Natural killer cell (primary cell): ENCODE data around the gene PRKAG2. TPM values are rescaled to one million over a fixed set of nuclear protein-coding genes. Genes with fewer than 3 reads are reported as not detected.

Experiments
- ATAC-seq, 3 donors: fragments of 150-1000 bp in 2 of 3; fragments of 200-7000 bp in 1 of 3; cut with Tn5 transposase; 1 replicate in 1 of 3; 2 replicates in 2 of 3; pipeline ENCODE4 v1.10.0; 2021; ENCODE audit warnings: mild to moderate bottlenecking in 2 of 3, moderate library complexity in 2 of 3
- DNase-seq, 2 donors: peaks; one replicate each; pipeline versions ENCODE4 v3.0.0 to v3.0.0-alpha.2; 2013 to 2021; ENCODE audit warnings: mixed read lengths in 1 of 2
- H3K27ac ChIP-seq: one replicate; pipeline ENCODE4 v1.5.1; 2013; ENCODE audit warnings: mild to moderate bottlenecking, low read length
- H3K27me3 ChIP-seq: one replicate; pipeline ENCODE4 v1.6.1; 2013; ENCODE audit warnings: low read length; ENCODE audit not compliant: control insufficient read depth, insufficient read depth
- H3K36me3 ChIP-seq: one replicate; pipeline ENCODE4 v1.6.1; 2013; ENCODE audit warnings: low read length; ENCODE audit not compliant: control insufficient read depth, insufficient read depth
- H3K4me1 ChIP-seq: one replicate; pipeline ENCODE4 v1.6.1; 2013; ENCODE audit warnings: low read length; ENCODE audit not compliant: control insufficient read depth, insufficient read depth
- H3K4me3 ChIP-seq: one replicate; pipeline ENCODE4 v1.5.1; 2013; ENCODE audit warnings: low read length
- H3K9me3 ChIP-seq: one replicate; pipeline ENCODE4 v1.6.1; 2013; ENCODE audit warnings: low read length; ENCODE audit not compliant: control insufficient read depth, insufficient read depth
- H3K27ac Mint-ChIP-seq, 2 donors: one replicate each; pipeline ENCODE4 v1.8.0; 2022; ENCODE audit warnings: mild to moderate bottlenecking in 2 of 2, mixed read lengths in 2 of 2, moderate library complexity in 1 of 2
- H3K27me3 Mint-ChIP-seq, 2 donors: one replicate each; pipeline ENCODE4 v1.8.0; 2022; ENCODE audit warnings: low read depth in 2 of 2, mixed read lengths in 2 of 2
- H3K36me3 Mint-ChIP-seq: one replicate; pipeline ENCODE4 v1.8.0; 2022; ENCODE audit warnings: mixed read lengths
- H3K4me1 Mint-ChIP-seq, 2 donors: one replicate each; pipeline ENCODE4 v1.8.0; 2022; ENCODE audit warnings: mixed read lengths in 2 of 2
- H3K4me3 Mint-ChIP-seq: one replicate; pipeline ENCODE4 v1.8.0; 2022; ENCODE audit warnings: mild to moderate bottlenecking, moderate library complexity, mixed read lengths
- H3K9me3 Mint-ChIP-seq, 2 donors: one replicate each; pipeline ENCODE4 v1.8.0; 2022; ENCODE audit warnings: mixed read lengths in 2 of 2
- WGBS: methylation state at CpG from one replicate; pipeline ENCODE4 v1.1.7; 2013; ENCODE audit warnings: missing lambda C conversion rate; ENCODE audit not compliant: insufficient coverage; 5-methylcytosine and 5-hydroxymethylcytosine counted together
- intact Hi-C: fragments of 100-400 bp; cut with micrococcal nuclease; formaldehyde crosslinking; loops from one replicate; pipeline ENCODE4 v1.14.2; 2022
- total RNA-seq, 4 donors: library from RNA; stranded (reverse); fragments of 120-200 nt in 1 of 4; gene quantifications; one replicate each; pipeline versions ENCODE4 v1.2.3 to v1.2.4, GENCODE V29; 2013 to 2022
- TF ChIP-seq, protein P1 (sequence below): fragments of 200-600 bp; IDR thresholded peaks from one replicate; pipeline ENCODE4 v1.8.0; 2022; ENCODE audit warnings: antibody characterized with exemption

Gene PRKAG2
- total RNA-seq, 3 donors from 2014 or later (not counting 1 experiment from before 2014, with no cell fraction given), result 42.6 to 66.5 (median 64.4) TPM

DNA sequence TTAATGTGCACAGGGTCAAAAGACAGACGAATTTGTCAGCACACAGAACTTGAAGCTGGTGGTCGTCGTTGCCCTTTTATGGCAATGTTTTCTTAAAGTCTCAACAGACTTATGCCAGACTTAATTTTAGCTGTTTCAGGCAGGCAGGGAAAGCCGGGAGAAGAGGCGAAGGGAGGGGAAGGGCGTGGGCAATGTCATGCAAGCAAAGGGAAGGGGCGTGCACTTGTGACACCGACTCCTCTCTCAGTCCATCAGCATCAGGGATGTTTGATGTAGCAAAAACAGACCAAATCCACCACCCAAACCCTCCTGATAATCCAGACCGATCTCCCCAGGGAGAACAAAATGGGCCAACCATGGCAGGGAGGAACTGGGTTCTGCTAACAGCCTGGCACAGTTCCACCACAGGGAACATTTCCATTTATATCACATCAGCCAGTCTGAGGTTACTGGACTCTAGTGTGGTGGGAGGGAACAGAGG is 239.1 kb downstream of the PRKAG2 start:
- Mint-ChIP-seq H3K27ac (no peak overlapping the region), H3K9me3 (no peaks in the 10 kb centered on the region), H3K27me3 (no peaks in the 10 kb centered on the region), H3K36me3 (no peaks in the 10 kb centered on the region), H3K4me3 (no peak overlapping the region), H3K4me1 (peaks cover 7% of the 10 kb centered on the region in 2 donors)
- H3K36me3 ChIP-seq, result no peaks in the 10 kb centered on the region
- intact Hi-C loops, result no loop called here
- no peak for ATAC-seq
- H3K27me3 ChIP-seq, result no peaks in the 10 kb centered on the region
- TF ChIP-seq, protein P1, sequence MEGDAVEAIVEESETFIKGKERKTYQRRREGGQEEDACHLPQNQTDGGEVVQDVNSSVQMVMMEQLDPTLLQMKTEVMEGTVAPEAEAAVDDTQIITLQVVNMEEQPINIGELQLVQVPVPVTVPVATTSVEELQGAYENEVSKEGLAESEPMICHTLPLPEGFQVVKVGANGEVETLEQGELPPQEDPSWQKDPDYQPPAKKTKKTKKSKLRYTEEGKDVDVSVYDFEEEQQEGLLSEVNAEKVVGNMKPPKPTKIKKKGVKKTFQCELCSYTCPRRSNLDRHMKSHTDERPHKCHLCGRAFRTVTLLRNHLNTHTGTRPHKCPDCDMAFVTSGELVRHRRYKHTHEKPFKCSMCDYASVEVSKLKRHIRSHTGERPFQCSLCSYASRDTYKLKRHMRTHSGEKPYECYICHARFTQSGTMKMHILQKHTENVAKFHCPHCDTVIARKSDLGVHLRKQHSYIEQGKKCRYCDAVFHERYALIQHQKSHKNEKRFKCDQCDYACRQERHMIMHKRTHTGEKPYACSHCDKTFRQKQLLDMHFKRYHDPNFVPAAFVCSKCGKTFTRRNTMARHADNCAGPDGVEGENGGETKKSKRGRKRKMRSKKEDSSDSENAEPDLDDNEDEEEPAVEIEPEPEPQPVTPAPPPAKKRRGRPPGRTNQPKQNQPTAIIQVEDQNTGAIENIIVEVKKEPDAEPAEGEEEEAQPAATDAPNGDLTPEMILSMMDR, result no peak
- peaks cover 3% of the 10 kb centered on the region for H3K4me1 ChIP-seq
- no peaks in the 10 kb centered on the region for H3K9me3 ChIP-seq
- no peak for DNase-seq
- no peak overlapping the region for H3K27ac ChIP-seq
- H3K4me3 ChIP-seq, result no peak overlapping the region
- WGBS, result 96% methylated on average over 6 of the region's 9 CpGs

DNA sequence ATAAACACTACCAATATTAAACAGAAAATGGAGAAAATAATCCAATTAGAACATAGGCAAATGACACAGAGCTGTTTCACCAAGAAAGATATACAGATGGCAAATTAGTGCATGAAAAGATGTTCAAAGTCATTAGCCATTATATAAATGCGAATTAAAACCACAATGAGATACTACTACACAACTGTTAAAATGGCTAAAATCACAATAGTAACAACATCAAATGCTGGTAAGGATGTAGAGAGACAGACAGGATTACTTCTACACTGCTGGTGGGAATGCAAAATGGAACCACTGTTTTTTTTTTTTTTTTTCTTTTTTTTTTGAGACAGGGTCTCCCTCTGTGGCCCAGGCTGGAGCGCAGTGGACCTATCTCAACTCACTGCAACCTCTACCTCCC is 242.3 kb downstream of the PRKAG2 start:
- no peaks in the 10 kb centered on the region for H3K36me3 Mint-ChIP-seq
- H3K9me3 ChIP-seq, result no peaks in the 10 kb centered on the region
- no peak overlapping the region for H3K4me3 Mint-ChIP-seq
- no peak for ATAC-seq
- peaks cover 23 to 27% of the 10 kb centered on the region in 2 donors for H3K4me1 Mint-ChIP-seq
- H3K9me3 Mint-ChIP-seq, result no peaks in the 10 kb centered on the region
- intact Hi-C loops, result loop anchor here (5.0 kb wide), 1 partner anchor 282 kb away; no protein-coding TSS in a partner anchor
- 100% methylated on average over 1 of the region's 2 CpGs for WGBS
- TF ChIP-seq, protein P1, result no peak
- no peak overlapping the region for H3K4me3 ChIP-seq
- peak overlapping the region in 1 of 2 donors; percentile 96 for H3K27ac Mint-ChIP-seq
- no peaks in the 10 kb centered on the region for H3K27me3 ChIP-seq
- H3K4me1 ChIP-seq, result peaks cover 10% of the 10 kb centered on the region
- H3K36me3 ChIP-seq, result no peaks in the 10 kb centered on the region
- DNase-seq, result no peak
- H3K27me3 Mint-ChIP-seq, result no peaks in the 10 kb centered on the region
- H3K27ac ChIP-seq, result no peak overlapping the region

DNA sequence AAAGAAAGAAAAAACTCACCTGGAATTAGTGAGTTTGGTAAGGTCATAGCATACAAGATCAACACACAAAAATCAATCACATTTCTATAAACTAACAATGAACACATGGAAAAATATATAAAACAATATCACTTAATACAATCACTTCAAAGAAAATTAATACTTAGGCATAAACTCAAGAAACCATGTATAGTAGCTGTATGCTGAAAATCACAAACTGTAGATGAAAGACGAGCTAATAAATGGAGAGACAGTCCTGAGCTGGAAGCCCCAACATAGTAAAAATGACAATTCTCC is 243.5 kb downstream of the PRKAG2 start:
- Mint-ChIP-seq H3K4me3 (peak overlapping the region; percentile 99), H3K27me3 (no peaks in the 10 kb centered on the region), H3K27ac (peak overlapping the region; percentile 93 to 96), H3K4me1 (peaks cover 24 to 31% of the 10 kb centered on the region in 2 donors), H3K36me3 (no peaks in the 10 kb centered on the region), H3K9me3 (no peaks in the 10 kb centered on the region)
- Histone ChIP-seq H3K4me1 (peaks cover 10% of the 10 kb centered on the region), H3K4me3 (no peak overlapping the region), H3K27me3 (no peaks in the 10 kb centered on the region), H3K36me3 (no peaks in the 10 kb centered on the region), H3K9me3 (no peaks in the 10 kb centered on the region), H3K27ac (peak overlapping the region; percentile 79)
- TF ChIP-seq, protein P1, result no peak
- no peak for ATAC-seq
- WGBS, result 100% methylated on average over 1 of the region's 1 CpG
- intact Hi-C loops, result loop anchor here (5.0 kb wide), 1 partner anchor 281 kb away; no protein-coding TSS in a partner anchor
- DNase-seq, result no peak
